T-helper 22 cell (primary cell): ENCODE measurements around the gene LSM8.
"Not testable (repeated sequence)": the region's sequence is repeated elsewhere in the genome, so short reads cannot be mapped to it uniquely, and the experiment has no call there.

Experiments
- DNase-seq: peaks from one replicate; pipeline ENCODE4 v3.0.0-alpha.2; 2020; ENCODE audit warnings: low read depth

Gene LSM8

GRCh38 chr7:118214051-118214832 lies 30.3 kb downstream of the LSM8 start:
- peak; percentile 34 for DNase-seq

DNA sequence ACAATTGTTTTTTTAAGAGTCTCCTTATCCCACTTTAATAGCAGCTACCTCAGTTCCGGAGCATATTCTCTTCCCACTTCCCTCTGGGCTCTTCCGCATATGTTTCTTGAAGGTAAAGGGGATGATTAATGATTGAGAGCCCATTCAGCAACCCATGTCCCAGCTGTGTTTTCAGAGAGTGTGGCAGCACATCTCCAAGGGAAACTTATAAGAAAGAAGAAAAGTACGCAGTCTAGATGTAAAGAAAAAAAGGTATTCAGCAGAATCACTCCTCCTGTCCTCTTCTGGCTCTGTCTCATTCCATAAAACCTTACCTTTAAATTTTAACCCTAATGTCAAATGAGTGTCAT lies 30.8 kb downstream of the LSM8 start:
- no peak for DNase-seq

DNA sequence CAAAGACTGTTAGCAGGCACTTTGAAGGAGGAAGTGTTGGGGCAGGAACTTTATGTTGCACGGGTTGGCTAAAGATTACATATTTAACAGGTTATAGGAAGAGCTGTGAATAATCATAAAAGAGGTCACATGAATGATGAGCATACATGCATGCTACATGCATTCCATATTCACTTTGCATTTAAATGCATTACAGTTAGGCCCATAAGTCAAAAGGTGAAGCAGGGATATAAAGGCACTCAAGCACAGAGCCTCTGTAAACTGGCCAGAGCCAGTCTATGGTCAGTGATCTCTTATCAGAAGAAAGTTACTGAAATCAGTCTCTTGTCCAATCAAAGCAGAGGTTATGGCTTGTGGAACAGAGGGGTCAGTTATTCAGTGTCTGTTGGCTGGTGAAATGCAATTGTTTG lies 33.3 kb downstream of the LSM8 start:
- DNase-seq: no peak

DNA sequence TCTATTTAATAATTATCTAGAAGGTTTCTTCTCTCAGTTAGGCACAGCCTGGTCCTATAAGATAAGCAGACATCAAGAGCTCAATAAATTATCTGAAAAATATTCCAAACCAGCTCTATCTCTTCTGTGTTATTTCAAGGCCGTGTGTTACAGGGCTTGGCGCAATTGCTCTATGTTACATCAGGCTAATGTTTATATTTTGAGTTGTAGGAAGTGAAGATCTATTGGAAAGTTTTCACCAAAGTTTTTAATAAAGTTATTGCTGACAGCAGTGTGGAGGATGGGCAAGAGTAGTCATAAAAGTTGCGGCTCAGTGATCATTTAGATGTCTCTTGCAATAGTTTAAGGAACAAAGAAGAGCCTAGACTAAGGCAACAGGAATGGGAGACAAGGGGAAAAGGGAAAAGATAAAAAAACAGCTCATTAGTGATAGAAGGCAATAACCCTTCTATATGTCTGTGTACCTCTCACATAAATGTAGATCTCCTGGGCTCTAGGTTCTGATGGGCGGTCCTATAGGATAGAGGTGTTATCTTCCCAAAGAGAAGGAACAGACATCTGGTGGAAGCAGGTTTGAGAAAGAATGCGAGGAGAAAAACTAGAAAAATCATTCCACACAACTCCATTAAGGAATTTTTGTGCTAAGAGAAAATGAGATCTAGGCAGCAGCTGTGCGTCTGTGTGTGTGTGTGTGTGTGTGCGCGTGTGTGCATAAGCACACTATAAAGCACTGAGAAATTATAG lies 34.6 kb downstream of the LSM8 start:
- DNase-seq: no peak

GRCh38 chr7:118219157-118219512 lies 35.2 kb downstream of the LSM8 start:
- no peak for DNase-seq

DNA sequence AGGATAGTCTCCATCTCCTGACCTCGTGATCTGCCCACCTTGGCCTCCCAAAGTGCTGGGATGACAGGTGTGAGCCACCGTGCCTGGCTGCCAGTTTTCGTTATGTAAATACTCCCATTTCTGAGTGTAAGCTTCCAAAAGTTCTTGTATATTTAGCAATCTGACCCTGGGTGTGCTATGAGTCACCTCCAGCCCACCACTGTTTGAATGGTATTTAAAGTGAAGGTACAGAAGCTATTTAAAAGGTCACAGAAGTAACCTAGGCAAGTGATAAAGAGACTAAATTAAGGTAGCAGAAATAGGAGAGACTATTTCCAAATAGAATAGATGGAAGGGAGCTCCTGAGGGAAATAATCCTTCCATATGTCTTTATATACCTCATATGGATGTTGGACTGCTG lies 36.6 kb downstream of the LSM8 start:
- no peak for DNase-seq

DNA sequence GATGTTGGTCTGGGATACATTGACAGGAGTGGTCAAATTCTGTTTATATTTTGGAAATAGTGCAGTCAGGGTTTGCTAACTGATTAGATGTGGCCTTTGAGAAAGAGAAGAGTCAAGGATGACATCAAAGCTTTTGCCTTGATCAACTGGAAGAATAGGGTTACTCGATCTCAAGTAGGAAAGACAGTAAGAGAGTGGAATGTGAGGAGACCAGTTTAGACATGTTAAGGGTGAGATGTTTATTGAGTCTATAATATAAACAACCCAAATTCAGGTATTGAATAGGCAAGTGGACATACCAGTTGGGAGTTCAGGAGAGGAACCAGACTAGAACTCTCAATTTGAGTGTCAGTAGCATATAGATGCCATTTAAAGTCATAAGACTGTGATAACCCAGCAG lies 38.6 kb downstream of the LSM8 start:
- no peak for DNase-seq

- no peak for DNase-seq
These were observed 40.6 kb downstream of the LSM8 start, which contains the start of gene ANKRD7 for GRCh38 chr7:118224521-118224920. Gene ANKRD7 (plus strand): TSS chr7:118224704. CDS start chr7:118224831, 127 bp downstream.

GRCh38 chr7:118232837-118233236 lies 48.9 kb downstream of the LSM8 start:
- no peak for DNase-seq

GRCh38 chr7:118233799-118234198 lies 49.8 kb downstream of the LSM8 start:
- DNase-seq: no peak

DNA sequence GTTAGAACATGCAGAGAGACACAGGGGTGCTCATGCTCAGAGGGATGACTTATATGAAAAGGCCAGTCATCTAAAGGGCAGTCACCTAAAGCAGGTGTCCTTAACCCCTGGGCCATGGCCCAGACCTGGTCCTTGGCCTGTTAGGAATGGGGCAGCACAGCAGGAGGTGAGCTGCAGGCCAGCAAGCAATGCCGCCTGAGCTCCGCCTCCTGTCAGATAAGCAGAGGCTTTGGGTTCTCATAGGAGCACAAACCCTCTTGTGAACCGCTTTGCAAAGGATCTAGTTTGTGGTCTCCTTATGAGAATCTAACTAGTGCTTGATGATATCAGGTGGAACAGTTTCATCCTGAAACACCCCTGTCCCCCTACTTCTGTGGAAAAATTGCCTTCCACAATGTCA lies 55.0 kb downstream of the LSM8 start:
- no peak for DNase-seq

- DNase-seq: not testable (repeated sequence)
These were observed 56.4 kb downstream of the LSM8 start for GRCh38 chr7:118240320-118240719.
